Heart right ventricle (tissue), 16 donors: ENCODE data around the gene TRPC3. TPM values are rescaled to one million over a fixed set of nuclear protein-coding genes. Genes with fewer than 3 reads are reported as not detected.

ENCODE experiments used
- ATAC-seq, 8 donors: fragments of 200-7000 bp; cut with Tn5 transposase; one replicate each; pipeline ENCODE4 v1.9.1; 2020; ENCODE audit warnings: mild to moderate bottlenecking in 8 of 8, moderate library complexity in 8 of 8, moderate number of reproducible peaks in 1 of 8
- DNase-seq, 2 donors: peaks; one replicate each; pipeline ENCODE4 v3.0.0-alpha.2; 2020
- H3K27ac ChIP-seq, 10 donors: fragments of 200-600 bp; sonication (generic) in 2 of 10; one replicate each; pipeline versions ENCODE4 v1.5.0 to v1.8.0; 2020 to 2022; ENCODE audit warnings: mild to moderate bottlenecking in 3 of 10
- H3K27me3 ChIP-seq, 7 donors: fragments of 200-600 bp; one replicate each; pipeline ENCODE4 v1.8.0; 2021 to 2022; ENCODE audit warnings: mild to moderate bottlenecking in 2 of 7
- H3K36me3 ChIP-seq, 9 donors: fragments of 200-600 bp; sonication (generic) in 1 of 9; one replicate each; pipeline versions ENCODE4 v1.5.0 to v1.8.0; 2020 to 2022; ENCODE audit warnings: mild to moderate bottlenecking in 2 of 9
- H3K4me1 ChIP-seq, 9 donors: fragments of 200-600 bp; sonication (generic) in 1 of 9; one replicate each; pipeline versions ENCODE4 v1.5.0 to v1.8.0; 2020 to 2022; ENCODE audit warnings: mild to moderate bottlenecking in 4 of 9
- H3K4me3 ChIP-seq, 10 donors: fragments of 200-600 bp; sonication (generic) in 2 of 10; one replicate each; pipeline versions ENCODE4 v1.5.0 to v1.8.0; 2020 to 2022; ENCODE audit warnings: mild to moderate bottlenecking in 7 of 10, moderate library complexity in 2 of 10
- H3K9me3 ChIP-seq, 11 donors: fragments of 200-600 bp in 10 of 11; sonication (generic) in 2 of 11; one replicate each; pipeline versions ENCODE4 v1.5.0 to v1.8.0; 2013 to 2022; ENCODE audit warnings: mild to moderate bottlenecking in 2 of 11, control low read depth in 1 of 11, moderate library complexity in 1 of 11
- WGBS, 2 donors: extraction: QIAGEN DNeasy Blood & Tissue Kit; methylation state at CpG; one replicate each; pipeline ENCODE4 v1.1.7; 2013; ENCODE audit warnings: inconsistent platforms in 1 of 2; 5-methylcytosine and 5-hydroxymethylcytosine counted together
- intact Hi-C, 10 donors: fragments of 100-400 bp; cut with DNase I; formaldehyde crosslinking; loops; one replicate each; pipeline versions ENCODE4 v1.11.1 to v1.14.2; 2022
- polyA plus RNA-seq, 2 donors: library from polyadenylated mRNA; stranded (reverse); fragments of 200-250 nt; gene quantifications; one replicate each; pipeline ENCODE4 v1.2.3, GENCODE V29; 2013
- total RNA-seq, 10 donors: library from RNA; stranded (reverse); fragmentation: NEBNext Ultra II Directional in 3 of 10; extraction: Animal tissue kit (Norgen Biotek cat#: 25700) in 3 of 10; gene quantifications; one replicate each; pipeline versions ENCODE4 v1.2.1 to v1.2.4, GENCODE V29; 2021 to 2023
- TF ChIP-seq, protein P1 (sequence below), 9 donors: fragments of 200-600 bp; sonication (generic) in 2 of 9; IDR thresholded peaks; one replicate each; pipeline versions ENCODE4 v1.5.0 to v1.8.0; 2021 to 2022; ENCODE audit warnings: antibody characterized with exemption in 9 of 9, mild to moderate bottlenecking in 5 of 9, moderate library complexity in 1 of 9
- donor health status: Arrhythmogenic right ventricular cardiomyopathy.
- donor health status: ischemic (EF 13 %, LVEDD 7.1; RV severe dilation, severe dysfunction).
- donor health status: healthy with polysubstance abuse.
- donor health status: DM: no; HTN: yes; CAD: no.
- donor health status: DM: no; HTN: no; CAD: no.
- donor health status: ischemic (EF 25% LVEDD 6.9; RV normal size, moderate dysfunction).
- donor health status: ischemic (EF 25% LVEDD 5.7; RV mildly dilated, moderate dysfunction).
- donor health status: healthy.
- donor health status: DM: yes; HTN: yes; CAD: no.
- donor health status: Ischemic cardiomyopathy.
- donor health status: ischemic (EF 35%, LVEDD 5.7; RV mildly dilated, moderate dysfunction).
- donor health status: nonischemic (EF 11% LVEDD 7.7; RV severe dilation, severe dysfunction).
- donor health status: DM: yes; HTN: yes; CAD: no.
- donor health status: PGD.
- donor health status: ischemic (EF 29% LVEDD 5.4; RV normal size, mild dysfunction).
- donor health status: nonischemic (EF 23%, LVEDD 6.1; RV moderate dilation, normal function).

Gene TRPC3
- total and polyA plus RNA-seq, 12 donors = 0.13 to 0.28 (median 0.17) TPM; not detected in 5

DNA sequence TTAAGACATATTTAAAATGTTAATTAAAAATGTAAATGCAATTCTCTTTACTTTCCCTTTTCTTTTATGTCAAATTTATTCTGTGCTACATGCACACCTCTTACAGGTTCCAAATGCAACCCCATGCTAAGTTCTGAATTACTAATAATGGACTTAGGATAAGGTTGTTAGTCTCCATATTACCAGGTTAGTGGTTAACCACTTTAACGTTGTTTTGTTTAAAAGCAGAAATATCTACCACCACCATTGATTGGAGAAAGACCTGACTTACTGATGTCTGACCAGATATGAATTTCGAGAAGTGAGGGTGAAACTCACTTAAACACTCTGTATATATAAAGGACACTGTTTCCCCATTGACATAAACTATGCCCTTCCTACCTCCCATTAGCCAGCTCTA lies 6.9 kb upstream of the TRPC3 start:
- DNase-seq = no peak
- intact Hi-C loops = loop anchor here in 1 of 10 donors (10.0 kb wide), 1 partner anchor 266 kb away; no protein-coding TSS in a partner anchor
- no peaks in the 10 kb centered on the region for H3K4me1 ChIP-seq
- TF ChIP-seq, protein P1, sequence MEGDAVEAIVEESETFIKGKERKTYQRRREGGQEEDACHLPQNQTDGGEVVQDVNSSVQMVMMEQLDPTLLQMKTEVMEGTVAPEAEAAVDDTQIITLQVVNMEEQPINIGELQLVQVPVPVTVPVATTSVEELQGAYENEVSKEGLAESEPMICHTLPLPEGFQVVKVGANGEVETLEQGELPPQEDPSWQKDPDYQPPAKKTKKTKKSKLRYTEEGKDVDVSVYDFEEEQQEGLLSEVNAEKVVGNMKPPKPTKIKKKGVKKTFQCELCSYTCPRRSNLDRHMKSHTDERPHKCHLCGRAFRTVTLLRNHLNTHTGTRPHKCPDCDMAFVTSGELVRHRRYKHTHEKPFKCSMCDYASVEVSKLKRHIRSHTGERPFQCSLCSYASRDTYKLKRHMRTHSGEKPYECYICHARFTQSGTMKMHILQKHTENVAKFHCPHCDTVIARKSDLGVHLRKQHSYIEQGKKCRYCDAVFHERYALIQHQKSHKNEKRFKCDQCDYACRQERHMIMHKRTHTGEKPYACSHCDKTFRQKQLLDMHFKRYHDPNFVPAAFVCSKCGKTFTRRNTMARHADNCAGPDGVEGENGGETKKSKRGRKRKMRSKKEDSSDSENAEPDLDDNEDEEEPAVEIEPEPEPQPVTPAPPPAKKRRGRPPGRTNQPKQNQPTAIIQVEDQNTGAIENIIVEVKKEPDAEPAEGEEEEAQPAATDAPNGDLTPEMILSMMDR (IDR thresholded peaks at IDR 0.05) = no peak
- no peak for ATAC-seq
- peaks cover 0 to 22% (median 9%) of the 10 kb centered on the region in 7 donors for H3K27me3 ChIP-seq
- H3K4me3 ChIP-seq = no peak overlapping the region
- no peaks in the 10 kb centered on the region for H3K9me3 ChIP-seq
- H3K36me3 ChIP-seq = no peaks in the 10 kb centered on the region
- 75 to 83% methylated on average over 2 of the region's 2 CpGs for WGBS, 2 donors
- H3K27ac ChIP-seq = no peak overlapping the region

DNA sequence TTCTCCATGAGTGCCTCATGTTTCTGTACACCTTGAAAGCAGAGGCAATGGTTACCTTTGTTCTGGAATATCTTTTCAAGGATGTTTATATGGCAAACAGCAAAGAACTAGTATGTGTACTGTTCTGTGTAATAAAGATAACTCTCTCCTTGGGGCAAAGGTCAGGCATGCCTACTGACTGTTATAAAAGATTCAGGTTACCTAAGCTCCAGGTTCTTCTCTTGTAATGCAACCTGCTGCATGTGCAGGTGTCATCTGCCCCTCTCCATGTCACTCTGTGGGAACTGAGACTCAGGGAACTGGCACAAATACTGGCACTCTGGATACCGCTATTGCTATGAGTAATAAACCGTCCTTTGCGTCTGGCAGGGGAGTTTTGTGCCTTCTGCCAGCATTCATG lies 5.4 kb upstream of the TRPC3 start:
- H3K4me3 ChIP-seq = no peak overlapping the region
- H3K4me1 ChIP-seq = peaks cover 0 to 2% (median under 1%) of the 10 kb centered on the region in 9 donors
- TF ChIP-seq, protein P1 (IDR thresholded peaks at IDR 0.05) = no peak
- ATAC-seq (no peak), DNase-seq (no peak)
- WGBS, 2 donors = 94 to 98% methylated on average over 3 of the region's 3 CpGs
- intact Hi-C loops = loop anchor here in 1 of 10 donors (10.0 kb wide), 1 partner anchor 268 kb away; no protein-coding TSS in a partner anchor
- H3K9me3 ChIP-seq = no peaks in the 10 kb centered on the region
- H3K27me3 ChIP-seq = peaks cover 0 to 37% (median 24%) of the 10 kb centered on the region in 7 donors
- H3K36me3 ChIP-seq = no peaks in the 10 kb centered on the region
- no peak overlapping the region for H3K27ac ChIP-seq

DNA sequence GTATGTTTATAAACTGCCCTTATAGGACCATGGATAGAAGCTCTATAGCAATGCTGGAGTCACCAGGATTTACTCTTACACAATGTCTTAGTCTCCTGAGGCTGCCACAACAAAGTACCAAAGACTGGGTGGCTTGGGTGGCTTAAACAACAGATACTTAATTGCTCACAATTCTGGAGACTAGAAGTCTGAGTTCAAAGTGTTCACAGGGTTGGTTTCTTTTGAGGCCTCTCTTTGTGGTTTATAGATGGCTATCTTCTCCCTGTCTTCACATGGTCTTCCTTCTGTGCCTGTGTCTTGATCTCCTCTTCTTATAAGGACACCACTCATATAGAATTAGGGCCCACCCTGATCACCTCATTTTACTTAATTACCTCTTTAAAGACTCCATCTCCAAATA lies 2.0 kb upstream of the TRPC3 start:
- TF ChIP-seq, protein P1 (IDR thresholded peaks at IDR 0.05) = no peak
- Histone ChIP-seq H3K27ac (no peak overlapping the region), H3K4me3 (no peak overlapping the region), H3K36me3 (no peaks in the 10 kb centered on the region), H3K4me1 (peaks cover 0 to 23% (median 17%) of the 10 kb centered on the region in 9 donors), H3K9me3 (no peaks in the 10 kb centered on the region), H3K27me3 (peaks cover 4 to 62% (median 50%) of the 10 kb centered on the region in 7 donors)
- ATAC-seq = no peak
- no peak for DNase-seq
- intact Hi-C loops = loop anchor here in 4 of 10 donors (5.0 to 10.0 kb wide), 3 partner anchors 198 to 271 kb away; partner anchors contain the start of gene BLTP1 (in 2 of the 4)

DNA sequence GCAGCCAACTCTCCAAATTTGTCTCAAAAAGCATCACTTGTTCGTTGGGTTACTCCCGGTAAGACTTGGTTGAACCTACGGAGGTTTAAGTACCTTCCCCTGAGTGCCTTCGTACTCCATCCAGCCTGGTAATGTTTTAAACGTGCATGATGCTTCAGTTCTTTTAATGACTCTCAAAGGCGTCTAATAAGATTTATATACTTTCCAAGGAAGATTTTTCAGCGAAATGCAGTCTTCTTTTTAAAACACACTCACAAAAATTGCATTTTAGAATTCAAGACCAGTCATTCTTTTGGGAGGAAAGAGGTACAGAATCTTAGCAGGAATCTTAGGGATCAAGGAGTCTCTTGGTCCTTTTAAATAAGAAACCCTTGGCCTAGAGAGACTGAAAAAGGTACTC lies 430 bp upstream of the TRPC3 start:
- Histone ChIP-seq H3K27ac (no peak overlapping the region), H3K27me3 (peaks cover 4 to 71% (median 56%) of the 10 kb centered on the region in 7 donors)
- WGBS, 2 donors = 53 to 60% methylated on average over 7 of the region's 7 CpGs

More for the DNA sequence above, 430 bp upstream of the TRPC3 start:
- ATAC-seq (no peak), DNase-seq (no peak)
- Histone ChIP-seq H3K36me3 (no peaks in the 10 kb centered on the region), H3K4me3 (peak overlapping the region in 7 of 10 donors; percentile 61 to 65 (median 63)), H3K4me1 (peaks cover 0 to 23% (median 17%) of the 10 kb centered on the region in 9 donors), H3K9me3 (no peaks in the 10 kb centered on the region)
- TF ChIP-seq, protein P1 (IDR thresholded peaks at IDR 0.05) = no peak
- intact Hi-C loops = loop anchor here in 4 of 10 donors (5.0 to 10.0 kb wide), 3 partner anchors 200 to 273 kb away; partner anchors contain the start of gene BLTP1 (in 2 of the 4)
